Lung (tissue), 12 donors: Measurements from ENCODE around the gene RASA2. TPM values are rescaled to one million over a fixed set of nuclear protein-coding genes. Genes with fewer than 3 reads are reported as not detected.
A peak's percentile ranks its signal among the peaks of the same experiment; 100 is the strongest.

Experiments
- ATAC-seq: fragments of 200-7000 bp; cut with Tn5 transposase; one replicate; pipeline ENCODE4 v1.9.1; 2020; ENCODE audit warnings: moderate number of reproducible peaks; ENCODE audit not compliant: insufficient read depth, low FRiP score
- DNase-seq, 3 donors: peaks; one replicate each; pipeline ENCODE4 v3.0.0-alpha.2; 2013 to 2017
- H3K27ac ChIP-seq, 2 donors: one replicate each; pipeline ENCODE4 v1.5.1; 2013; ENCODE audit warnings: mild to moderate bottlenecking in 2 of 2, moderate library complexity in 2 of 2, control low read depth in 1 of 2, inconsistent platforms in 1 of 2, low read depth in 1 of 2, low read length in 1 of 2
- H3K27me3 ChIP-seq, 3 donors: one replicate each; pipeline ENCODE4 v1.5.1; 2013; ENCODE audit warnings: low read length in 2 of 3; ENCODE audit not compliant: control insufficient read depth in 3 of 3, insufficient read depth in 3 of 3
- H3K36me3 ChIP-seq, 4 donors: one replicate each; pipeline ENCODE4 v1.5.1; 2013; ENCODE audit warnings: low read length in 4 of 4, mild to moderate bottlenecking in 1 of 4, moderate library complexity in 1 of 4; ENCODE audit not compliant: control insufficient read depth in 4 of 4, insufficient read depth in 4 of 4
- H3K4me1 ChIP-seq, 5 donors: one replicate each; pipeline ENCODE4 v1.5.1; 2013; ENCODE audit warnings: low read length in 5 of 5, mild to moderate bottlenecking in 2 of 5, moderate library complexity in 1 of 5; ENCODE audit not compliant: control insufficient read depth in 5 of 5, insufficient read depth in 5 of 5
- H3K4me3 ChIP-seq: one replicate; pipeline ENCODE4 v1.5.1; 2013; ENCODE audit warnings: mild to moderate bottlenecking, control low read depth, moderate library complexity
- H3K9ac ChIP-seq, 2 donors: one replicate each; pipeline ENCODE4 v1.5.1; 2013; ENCODE audit warnings: low read length in 2 of 2, control low read depth in 1 of 2; ENCODE audit not compliant: insufficient read depth in 1 of 2
- H3K9me3 ChIP-seq, 4 donors: one replicate each; pipeline ENCODE4 v1.5.1; 2013; ENCODE audit warnings: low read length in 3 of 4, mild to moderate bottlenecking in 1 of 4, moderate library complexity in 1 of 4; ENCODE audit not compliant: control insufficient read depth in 4 of 4, insufficient read depth in 3 of 4
- CTCF ChIP-seq: IDR thresholded peaks from 2 replicates; pipeline ENCODE4 v1.5.1; 2012; ENCODE audit warnings: mild to moderate bottlenecking; ENCODE audit errors: control extremely low read depth, extremely low read depth
- WGBS, 2 donors: extraction: QIAGEN DNeasy Blood & Tissue Kit; methylation state at CpG; one replicate each; pipeline ENCODE4 v1.1.7; 2013; 5-methylcytosine and 5-hydroxymethylcytosine counted together
- polyA plus RNA-seq, 2 donors: library from polyadenylated mRNA; stranded (reverse); fragments of 200-250 nt; gene quantifications; one replicate each; pipeline ENCODE4 v1.2.1, GENCODE V29; 2013
- total RNA-seq, 2 donors: library from RNA; depleted of rRNA in 1 of 2; stranded (reverse); fragments of >200 nt in 1 of 2; gene quantifications; one replicate each; pipeline ENCODE4 v1.2.1, GENCODE V29; 2014 to 2021
- donor health status: control.
- donor health status: control.
- donor health status: Bipolar disorder and iron deficiency.
- donor health status: healthy.
- donor health status: DM: yes; HTN: yes; CAD: no.

RASA2 gene
- total and polyA plus RNA-seq, 4 donors, result 6.8 to 27.4 (median 12.9) TPM

GRCh38 chr3:141462176-141462859 lies 24.5 kb upstream of the RASA2 start:
- no peaks in the 10 kb centered on the region for H3K36me3 ChIP-seq
- H3K9ac ChIP-seq, result no peak overlapping the region
- no peaks in the 10 kb centered on the region for H3K9me3 ChIP-seq
- no peak for DNase-seq
- no peak overlapping the region for H3K27ac ChIP-seq
- no peak for ATAC-seq
- H3K27me3 ChIP-seq, result no peaks in the 10 kb centered on the region
- WGBS, 2 donors, result 66 to 73% methylated on average over 3 of the region's 3 CpGs
- no peak for TF ChIP-seq CTCF
- H3K4me1 ChIP-seq, result no peaks in the 10 kb centered on the region
- no peak overlapping the region for H3K4me3 ChIP-seq

- no peaks in the 10 kb centered on the region for H3K36me3 ChIP-seq
- H3K9me3 ChIP-seq, result no peaks in the 10 kb centered on the region
- no peak for TF ChIP-seq CTCF
- H3K9ac ChIP-seq, result no peak overlapping the region
- ATAC-seq (no peak), DNase-seq (peak in 2 of 3 donors; percentile 29 to 38)
- H3K4me1 ChIP-seq, result no peaks in the 10 kb centered on the region
- no peak overlapping the region for H3K4me3 ChIP-seq
- no peak overlapping the region for H3K27ac ChIP-seq
- WGBS, 2 donors, result 71 to 91% methylated on average over 2 of the region's 2 CpGs
- H3K27me3 ChIP-seq, result no peaks in the 10 kb centered on the region
These were observed 21.6 kb upstream of the RASA2 start for GRCh38 chr3:141465221-141465620.

GRCh38 chr3:141466633-141467169 lies 20.1 kb upstream of the RASA2 start:
- H3K27ac ChIP-seq, result no peak overlapping the region
- no peaks in the 10 kb centered on the region for H3K4me1 ChIP-seq
- 91 to 95% methylated on average over 3 of the region's 3 CpGs for WGBS, 2 donors
- no peak overlapping the region for H3K4me3 ChIP-seq
- H3K36me3 ChIP-seq, result no peaks in the 10 kb centered on the region
- H3K9me3 ChIP-seq, result no peaks in the 10 kb centered on the region
- TF ChIP-seq CTCF, result no peak
- H3K9ac ChIP-seq, result no peak overlapping the region
- ATAC-seq (no peak), DNase-seq (no peak)
- no peaks in the 10 kb centered on the region for H3K27me3 ChIP-seq

GRCh38 chr3:141469720-141470119 lies 17.1 kb upstream of the RASA2 start:
- no peaks in the 10 kb centered on the region for H3K36me3 ChIP-seq
- DNase-seq (no peak), ATAC-seq (no peak)
- H3K27me3 ChIP-seq, result no peaks in the 10 kb centered on the region
- no peak overlapping the region for H3K9ac ChIP-seq
- TF ChIP-seq CTCF, result no peak
- H3K4me3 ChIP-seq, result no peak overlapping the region
- peaks cover 0 to 3% (median 0%) of the 10 kb centered on the region in 4 donors for H3K9me3 ChIP-seq
- H3K27ac ChIP-seq, result no peak overlapping the region
- no peaks in the 10 kb centered on the region for H3K4me1 ChIP-seq
